ENCODE data around the gene CCDC68.
A peak's percentile ranks its signal among the peaks of the same experiment; 100 is the strongest.

CCDC68 gene

DNA sequence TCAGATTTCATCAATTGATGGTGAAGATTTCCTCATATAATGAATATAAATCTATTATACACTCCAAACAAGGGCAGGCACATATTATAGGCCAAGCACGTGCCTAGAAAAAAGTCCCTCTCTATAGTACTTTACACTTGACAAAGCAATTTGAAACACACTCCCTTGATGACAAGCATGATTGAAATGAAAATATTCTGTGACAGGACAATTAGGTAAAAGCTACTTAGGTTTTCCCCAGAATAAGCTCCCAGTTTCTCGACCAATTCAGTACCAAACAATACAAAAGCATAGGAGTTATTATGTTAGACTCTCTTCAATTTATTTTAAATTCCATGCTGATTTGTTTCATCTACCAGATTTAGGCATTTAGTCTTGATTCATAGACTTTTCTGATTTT, 47.7 kb downstream of the CCDC68 start:
- no peak for DNase-seq

GRCh38 chr18:54910161-54910919, 48.9 kb downstream of the CCDC68 start:
- no peak for DNase-seq

- DNase-seq, result no peak
Measured at GRCh38 chr18:54909538-54909937, 49.7 kb downstream of the CCDC68 start.

DNA sequence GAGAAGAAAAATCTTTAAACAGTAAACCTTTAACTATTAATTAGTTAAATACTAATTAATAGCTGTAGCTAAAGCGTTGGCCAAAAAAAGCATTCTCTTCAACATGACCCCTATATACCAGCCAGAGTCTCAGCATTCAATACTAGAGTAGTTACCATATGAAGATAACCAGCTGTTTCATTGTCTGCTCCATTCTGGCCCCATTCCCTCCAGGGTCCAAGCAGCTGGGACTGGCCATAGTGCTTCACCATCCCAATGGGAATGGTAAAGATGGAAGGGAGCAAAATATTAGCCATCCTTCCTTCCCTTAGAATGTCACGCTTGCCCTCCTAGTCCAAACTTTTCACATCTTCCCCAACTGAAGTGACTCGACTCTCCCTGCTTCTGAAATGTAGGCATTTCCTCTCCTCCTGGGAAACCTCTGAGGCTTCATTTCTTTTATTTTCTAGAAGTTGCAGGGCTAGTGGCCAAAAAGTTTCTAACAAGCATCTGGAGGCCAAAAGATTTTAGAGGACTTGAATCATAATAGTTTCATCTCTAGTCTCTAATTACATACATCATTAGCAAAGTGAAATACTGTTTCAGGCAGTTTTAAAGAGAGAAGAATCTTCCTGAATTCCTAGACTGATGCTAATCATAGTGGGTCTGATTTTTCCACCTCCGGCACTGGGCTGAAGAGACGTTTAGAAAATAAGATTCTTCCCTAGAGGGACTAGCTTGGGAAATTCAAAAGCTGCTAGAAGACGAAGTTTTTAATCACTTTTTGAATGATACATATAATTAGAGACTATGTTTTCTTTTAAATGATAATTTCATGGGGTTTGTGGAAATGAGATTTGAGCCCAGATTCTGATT, 52.7 kb downstream of the CCDC68 start:
- DNase-seq, result no peak

GRCh38 chr18:54905629-54906028, 53.6 kb downstream of the CCDC68 start:
- DNase-seq, result no peak

DNA sequence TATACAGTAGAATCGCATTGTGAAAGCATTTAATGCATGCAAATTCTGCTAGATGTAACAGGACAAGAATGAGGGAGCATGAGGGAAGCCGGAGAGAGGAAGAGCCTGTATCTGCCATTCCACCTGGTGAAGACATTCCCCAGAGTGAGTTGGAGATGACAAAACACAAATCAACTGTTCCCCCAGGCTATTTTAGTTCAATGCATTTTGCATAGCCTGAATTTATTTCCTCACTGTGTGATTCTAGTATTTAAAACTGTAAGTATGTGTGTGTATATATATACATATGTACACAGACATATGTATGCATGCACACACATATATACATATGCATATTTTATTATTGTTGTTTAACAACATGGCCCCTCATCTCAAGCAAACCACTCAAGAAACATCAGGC, 54.7 kb downstream of the CCDC68 start:
- no peak for DNase-seq

- no peak for DNase-seq
Measured at GRCh38 chr18:54900290-54900689, 59.0 kb downstream of the CCDC68 start.

GRCh38 chr18:54899500-54899899, 59.8 kb downstream of the CCDC68 start:
- DNase-seq, result no peak

DNA sequence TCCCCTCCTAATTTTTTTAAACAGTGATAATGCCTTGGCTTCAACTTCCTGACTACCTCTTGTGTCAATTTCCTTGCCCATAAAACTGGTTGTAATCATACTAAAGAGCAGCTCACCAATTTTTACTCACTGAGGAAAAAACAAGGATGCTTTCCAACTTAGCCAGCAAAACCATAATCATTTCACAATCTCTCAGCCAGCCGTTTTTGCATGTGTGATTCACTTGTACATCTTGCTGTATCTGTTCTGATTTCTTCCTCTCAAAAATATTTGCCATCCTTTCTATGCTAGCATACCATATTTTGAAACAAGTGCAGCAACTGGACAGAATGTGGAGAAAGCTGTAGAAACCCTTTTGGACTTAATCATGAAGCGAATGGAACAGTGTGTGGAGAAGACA, 70.3 kb downstream of the CCDC68 start:
- DNase-seq, result no peak

- DNase-seq, result no peak
Measured at GRCh38 chr18:54888378-54888777, 70.9 kb downstream of the CCDC68 start.

DNA sequence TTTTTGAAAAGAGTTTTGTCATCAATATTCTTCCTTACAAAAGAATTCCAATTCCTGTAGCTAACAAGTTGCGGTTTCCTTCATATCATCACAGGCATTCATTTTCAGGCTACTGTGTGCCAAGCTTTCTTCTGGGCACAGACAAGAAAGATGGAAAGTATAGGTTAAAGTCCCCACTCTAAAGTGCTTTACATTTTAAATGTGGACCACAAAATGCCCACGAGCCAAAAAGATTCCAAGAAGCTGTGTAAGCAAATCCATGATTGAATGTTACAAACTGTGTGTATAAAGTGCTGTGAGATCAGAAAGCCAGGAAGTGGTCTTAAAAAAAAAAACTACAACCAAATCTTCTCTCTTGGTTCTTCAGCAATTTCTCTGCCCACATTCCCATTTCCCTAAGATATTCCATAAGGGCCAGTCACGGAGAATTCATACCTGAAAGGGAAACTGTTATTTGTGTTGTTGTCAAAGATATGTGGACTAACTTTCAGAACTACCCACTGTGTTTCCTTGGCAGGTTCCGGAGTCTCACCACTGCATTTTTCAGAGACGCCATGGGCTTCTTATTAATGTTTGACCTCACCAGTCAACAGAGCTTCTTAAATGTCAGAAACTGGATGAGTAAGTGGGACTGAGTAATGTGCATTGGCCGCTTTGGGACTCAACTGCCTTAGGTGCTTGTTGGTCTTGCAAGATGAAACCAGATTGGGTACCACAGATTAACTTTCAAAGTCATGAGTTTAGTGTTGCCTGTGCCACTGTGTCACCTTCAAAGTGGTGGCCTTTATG, 75.3 kb downstream of the CCDC68 start:
- no peak for DNase-seq

DNA sequence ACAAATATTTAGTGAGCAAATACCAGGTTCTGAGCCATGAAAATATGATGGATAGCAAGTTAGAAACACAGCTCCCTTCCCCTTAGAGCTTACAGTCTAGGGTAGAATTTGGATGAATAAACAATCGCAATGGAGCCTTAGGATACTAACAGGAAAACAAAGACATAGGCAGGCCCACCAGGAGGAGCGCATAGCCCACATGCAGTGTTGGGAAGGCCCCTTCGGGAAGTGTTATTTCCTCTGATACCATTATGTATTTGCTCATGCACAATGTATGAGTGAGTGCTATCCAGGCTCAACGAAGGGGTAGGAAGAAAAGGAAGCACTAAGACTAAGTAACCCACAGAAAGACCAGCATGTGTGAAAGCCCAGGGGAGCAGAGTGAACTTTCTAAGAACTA, 76.9 kb downstream of the CCDC68 start:
- DNase-seq, result no peak

- no peak for DNase-seq
Measured at GRCh38 chr18:54881229-54881768, 78.0 kb downstream of the CCDC68 start.

GRCh38 chr18:54880395-54881105, 78.7 kb downstream of the CCDC68 start:
- DNase-seq, result peak; percentile 6

DNA sequence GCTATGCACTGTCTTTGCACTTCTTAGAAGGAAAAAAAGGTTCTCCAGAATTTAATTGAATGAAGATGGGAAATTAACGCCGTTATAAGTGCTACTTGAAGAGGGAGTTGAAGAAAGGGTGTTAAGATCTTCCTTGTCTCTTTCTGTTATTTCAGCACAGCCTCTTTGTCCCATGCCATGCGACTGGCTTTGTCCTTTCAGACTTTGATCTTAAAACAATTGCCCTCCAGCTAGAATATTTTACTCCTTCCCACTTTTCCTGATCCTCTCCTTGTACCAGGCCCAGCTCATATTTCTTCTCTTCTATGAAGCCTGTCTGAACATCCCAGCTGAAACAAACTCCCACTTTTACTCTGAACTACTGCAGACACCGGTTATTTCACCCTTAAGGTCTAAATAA, 79.6 kb downstream of the CCDC68 start:
- DNase-seq, result no peak

DNA sequence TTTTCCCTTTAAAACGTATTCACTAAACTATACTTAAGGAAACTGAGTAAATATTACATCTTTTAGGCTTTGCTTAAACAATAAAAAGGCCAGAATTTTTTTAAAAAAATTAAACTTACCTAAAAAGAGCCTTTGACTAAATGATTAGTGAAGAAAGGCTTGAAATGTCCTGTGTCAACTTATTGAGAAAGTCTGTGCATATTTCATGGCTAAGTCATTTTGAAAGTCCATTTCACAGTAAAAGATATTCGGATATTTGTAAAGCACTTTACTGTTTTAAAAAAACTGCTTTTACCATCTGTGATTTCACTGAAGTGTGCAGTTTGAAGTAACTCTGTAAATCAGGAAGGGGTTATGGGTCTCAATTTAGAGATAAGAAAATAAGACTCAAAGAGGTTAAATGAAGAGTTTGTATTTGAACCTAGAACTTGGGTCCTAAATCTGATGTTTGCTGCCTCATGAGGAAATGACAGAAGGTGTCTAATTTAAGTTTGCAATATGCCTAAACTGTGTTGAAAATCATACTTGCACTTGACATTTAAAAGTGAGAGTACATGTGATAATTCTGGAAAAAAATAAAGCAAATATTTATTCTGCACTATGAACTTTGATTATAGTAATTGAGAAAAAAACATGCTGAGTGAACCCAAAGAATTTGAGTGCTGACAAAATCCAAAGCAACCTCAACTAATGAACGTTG, 80.5 kb downstream of the CCDC68 start:
- no peak for DNase-seq

DNA sequence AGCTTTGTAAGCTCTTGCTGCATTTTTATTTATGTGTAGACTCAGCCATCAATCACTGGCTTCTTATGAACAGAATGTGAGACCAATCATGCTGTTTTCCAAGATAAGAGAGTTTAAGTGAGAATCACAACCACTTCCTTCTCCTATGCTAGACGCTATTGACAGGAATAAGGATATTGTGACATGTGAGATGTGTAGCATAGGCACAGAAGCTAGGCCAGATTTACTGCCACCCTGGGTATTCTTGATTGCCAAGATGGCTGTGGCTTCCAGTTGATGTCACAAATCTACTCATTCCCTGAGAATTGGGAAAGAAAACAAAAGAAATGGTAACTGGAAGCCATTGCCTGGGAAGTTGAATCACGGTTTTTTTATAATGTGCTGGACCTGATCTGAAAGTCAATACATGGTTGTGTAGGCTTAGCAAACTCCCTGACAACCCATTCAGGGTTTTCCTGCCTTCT, 81.1 kb downstream of the CCDC68 start:
- DNase-seq, result no peak

DNA sequence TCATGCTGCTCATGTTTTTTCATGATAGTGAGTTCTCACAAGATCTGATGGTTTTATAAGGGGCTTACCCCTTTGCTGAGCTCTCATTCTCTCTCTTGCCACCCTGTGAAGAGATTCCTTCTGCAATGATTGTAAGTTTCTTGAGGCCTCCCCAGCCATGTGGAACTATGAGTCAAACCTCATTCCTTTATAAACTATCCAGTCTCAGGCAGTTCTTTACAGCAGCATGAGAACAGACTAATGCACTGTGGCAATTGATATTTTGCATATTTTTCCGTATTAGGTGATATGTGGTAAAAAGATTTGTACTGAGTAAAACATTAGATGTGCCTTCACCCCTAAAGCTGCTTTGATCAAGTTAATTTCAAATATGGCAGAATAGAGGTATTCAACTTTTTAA, 82.2 kb downstream of the CCDC68 start:
- DNase-seq, result no peak

DNA sequence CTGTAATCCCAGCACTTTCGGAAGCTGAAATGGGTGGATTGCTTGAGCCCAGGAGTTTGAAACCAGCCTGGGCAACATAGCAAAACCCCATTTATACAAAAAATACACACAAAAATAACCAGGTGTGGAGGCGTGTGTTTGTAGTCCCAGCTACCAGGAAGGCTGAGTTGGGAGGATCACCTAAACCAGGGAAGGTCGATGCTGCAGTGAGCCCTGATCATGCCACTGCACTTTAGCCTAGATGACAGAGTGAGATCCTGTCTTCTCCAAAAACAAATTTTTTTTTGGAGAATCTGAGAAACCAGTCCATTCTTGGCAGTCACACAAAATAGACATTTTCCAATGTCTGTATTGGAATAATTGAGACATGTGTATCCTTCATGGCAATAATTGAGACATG, 84.2 kb downstream of the CCDC68 start:
- DNase-seq, result no peak

DNA sequence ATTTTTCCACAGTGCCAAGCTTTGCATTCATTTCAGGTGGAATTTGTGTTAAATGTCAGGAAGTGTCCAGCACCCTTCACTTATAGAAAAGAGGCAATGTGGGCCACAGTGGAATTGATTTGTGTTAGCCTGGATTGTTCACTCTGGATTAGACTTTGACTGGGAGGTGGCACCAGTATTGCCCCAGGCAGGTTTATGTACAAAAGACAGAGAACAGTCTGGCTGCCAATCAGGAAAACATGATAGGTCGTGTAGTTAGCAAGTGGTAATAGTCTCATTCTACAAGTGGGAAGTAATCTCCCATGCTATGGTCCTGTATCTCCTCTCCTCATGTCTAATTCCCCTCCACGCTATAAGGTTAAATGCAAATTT, 85.4 kb downstream of the CCDC68 start:
- DNase-seq, result no peak

GRCh38 chr18:54872681-54873080, 86.6 kb downstream of the CCDC68 start:
- no peak for DNase-seq

DNA sequence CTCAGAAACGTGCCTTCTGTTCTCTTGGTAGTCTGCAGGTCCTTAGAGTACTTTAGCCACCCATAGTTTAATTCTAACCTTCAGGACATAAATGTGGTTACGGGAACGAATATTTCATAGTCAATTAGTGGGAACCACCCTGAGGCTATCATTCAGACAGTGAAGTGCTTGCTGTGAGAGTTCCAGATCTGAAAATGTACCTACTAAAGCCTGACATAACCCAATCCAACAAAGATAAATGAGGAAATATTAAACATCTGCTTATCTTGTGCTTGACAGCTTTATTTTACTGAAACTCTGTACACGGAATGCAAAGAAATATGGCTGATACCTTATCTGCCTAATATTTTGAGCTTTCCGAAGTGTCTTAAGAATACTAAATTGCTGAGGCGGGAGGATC, 88.0 kb downstream of the CCDC68 start:
- no peak for DNase-seq
